Keratinocyte (primary cell): ENCODE measurements around the gene SNX15. TPM values are rescaled to one million over a fixed set of nuclear protein-coding genes. Genes with fewer than 3 reads are reported as not detected.

Experiments
- DNase-seq: peaks from one replicate; pipeline ENCODE4 v3.0.0-alpha.2; 2011; ENCODE audit warnings: low read depth, missing footprints, low spot score
- FAIRE-seq: peaks from 2 replicates; lab custom pipeline; 2011; peaks lifted over from hg19 to GRCh38; lab: Jason Lieb, UNC
- H2AFZ ChIP-seq: 2 replicates; pipeline ENCODE4 v1.6.0; 2012; ENCODE audit warnings: low read length, control low read depth, inconsistent platforms; ENCODE audit not compliant: control insufficient read depth
- H3K27ac ChIP-seq: 2 replicates; pipeline ENCODE4 v1.5.1; 2011; ENCODE audit warnings: low read length; ENCODE audit not compliant: control insufficient read depth, insufficient read depth
- H3K27me3 ChIP-seq: 3 replicates; pipeline ENCODE4 v1.6.0; 2011; ENCODE audit warnings: low read length; ENCODE audit not compliant: control insufficient read depth, insufficient read depth; ENCODE audit errors: extremely low read depth
- H3K36me3 ChIP-seq, 2 experiments: 2 replicates in 1 of 2; 3 replicates in 1 of 2; pipeline ENCODE4 v1.5.1; 2011; ENCODE audit warnings: low read length in 2 of 2, mild to moderate bottlenecking in 1 of 2; ENCODE audit not compliant: control insufficient read depth in 2 of 2, insufficient read depth in 2 of 2; ENCODE audit errors: extremely low read depth in 1 of 2
- H3K4me1 ChIP-seq: 3 replicates; pipeline ENCODE4 v1.5.1; 2011; ENCODE audit warnings: low read length; ENCODE audit not compliant: control insufficient read depth, insufficient read depth; ENCODE audit errors: extremely low read depth
- H3K4me2 ChIP-seq: 3 replicates; pipeline ENCODE4 v1.6.0; 2011; ENCODE audit warnings: low read depth, low read length; ENCODE audit not compliant: control insufficient read depth, insufficient read depth; ENCODE audit errors: extremely low read depth
- H3K4me3 ChIP-seq, 3 experiments: fragments of 200-600 bp in 1 of 3; sonication (generic) in 1 of 3; 2 replicates in 2 of 3; 3 replicates in 1 of 3; pipeline ENCODE4 v1.5.1; 2011 to 2016; ENCODE audit warnings: low read length in 3 of 3, mild to moderate bottlenecking in 3 of 3, control low read depth in 2 of 3, inconsistent platforms in 1 of 3, low read depth in 1 of 3, mixed read lengths in 1 of 3, mixed run types in 1 of 3, moderate library complexity in 1 of 3; ENCODE audit not compliant: control insufficient read depth in 2 of 3, insufficient read depth in 2 of 3; ENCODE audit errors: extremely low read depth in 1 of 3
- H3K79me2 ChIP-seq: 2 replicates; pipeline ENCODE4 v1.6.0; 2012; ENCODE audit warnings: low read length; ENCODE audit not compliant: control insufficient read depth, insufficient read depth
- H3K9ac ChIP-seq: 3 replicates; pipeline ENCODE4 v1.6.0; 2011; ENCODE audit warnings: low read length; ENCODE audit not compliant: control insufficient read depth, insufficient read depth; ENCODE audit errors: extremely low read depth
- H3K9me1 ChIP-seq: 3 replicates; pipeline ENCODE4 v1.6.0; 2011; ENCODE audit warnings: low read length; ENCODE audit not compliant: control insufficient read depth, insufficient read depth; ENCODE audit errors: extremely low read depth
- H3K9me3 ChIP-seq: 2 replicates; pipeline ENCODE4 v1.5.1; 2012; ENCODE audit warnings: low read depth, low read length; ENCODE audit not compliant: control insufficient read depth
- H4K20me1 ChIP-seq: 3 replicates; pipeline ENCODE4 v1.6.0; 2011; ENCODE audit warnings: low read length; ENCODE audit not compliant: control insufficient read depth, insufficient read depth; ENCODE audit errors: extremely low read depth
- EZH2 ChIP-seq: IDR thresholded peaks from one replicate; pipeline ENCODE4 v1.6.1; 2012; ENCODE audit warnings: inconsistent platforms, mild to moderate bottlenecking, low read length, moderate library complexity
- dilution Hi-C: fragments of 300-500 bp; cut with MboI; formaldehyde crosslinking; loops from one replicate; pipeline ENCODE4 v1.7.0; 2020; ENCODE audit warnings: low sequenced_read_pairs; ENCODE audit not compliant: extremely low pct_ligation_motif_present
- polyA plus RNA-seq, 5 experiments: library from polyadenylated mRNA; depleted of rRNA in 3 of 5; stranded (reverse) in 3 of 5; stranded (forward) in 1 of 5; unstranded in 1 of 5; fragments of >200 nt; gene quantifications; 1 replicate in 1 of 5; 2 replicates in 3 of 5; 3 replicates in 1 of 5; pipeline versions ENCODE4 v1.2.1 to v1.2.3, GENCODE V29; 2011 to 2012; ENCODE audit warnings: missing spikeins in 2 of 5, low read depth in 1 of 5, low replicate concordance in 1 of 5
- TF ChIP-seq, protein P1 (sequence below), 3 experiments: IDR thresholded peaks in 1 of 3; conservative IDR thresholded peaks in 1 of 3; optimal IDR thresholded peaks in 1 of 3; 2 replicates in 2 of 3; 3 replicates in 1 of 3; pipeline versions ENCODE3 to v1.5.1; 2011; ENCODE audit warnings: low read length in 3 of 3, mild to moderate bottlenecking in 3 of 3, moderate library complexity in 2 of 3, control low read depth in 1 of 3, inconsistent platforms in 1 of 3; ENCODE audit not compliant: insufficient read depth in 2 of 3; ENCODE audit errors: extremely low read depth in 1 of 3

SNX15 gene
- polyA plus RNA-seq, 1 donor (not counting 4 experiments of a cell fraction or from before 2014, with no cell fraction given): 1.8 TPM

DNA sequence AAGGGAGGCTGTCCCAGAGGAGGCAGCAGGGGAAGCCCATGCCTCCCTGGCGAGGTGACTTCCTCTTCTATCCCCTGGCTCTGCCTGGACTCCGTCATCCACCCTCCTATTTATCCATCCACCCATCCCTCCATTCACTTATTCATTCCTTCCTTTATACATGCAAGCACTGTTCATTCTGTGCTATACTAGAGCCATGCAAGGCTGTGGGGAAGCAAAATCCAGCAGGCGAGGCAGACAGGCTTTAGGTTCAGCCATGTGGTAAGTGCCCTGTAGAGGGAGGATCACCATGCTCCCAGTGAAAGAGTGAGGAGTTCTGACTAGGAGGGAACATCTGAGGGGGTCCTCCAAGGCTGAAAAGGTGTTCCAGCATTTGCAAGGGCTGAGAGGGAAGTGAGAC lies 32.3 kb downstream of the SNX15 start:
- Histone ChIP-seq H3K4me1 (no peaks in the 10 kb centered on the region), H3K4me2 (no peak overlapping the region), H2AFZ (no peak overlapping the region), H3K27ac (no peak overlapping the region), H3K9ac (no peak overlapping the region), H3K79me2 (no peaks in the 10 kb centered on the region), H3K4me3 (no peak overlapping the region), H4K20me1 (no peaks in the 10 kb centered on the region), H3K36me3 (no peaks in the 10 kb centered on the region), H3K9me1 (no peaks in the 10 kb centered on the region), H3K9me3 (no peaks in the 10 kb centered on the region), H3K27me3 (peaks cover under 1% of the 10 kb centered on the region)
- DNase-seq (no peak), FAIRE-seq (no peak)
- dilution Hi-C loops: no loop called here
- no peak for TF ChIP-seq EZH2
- TF ChIP-seq, protein P1, sequence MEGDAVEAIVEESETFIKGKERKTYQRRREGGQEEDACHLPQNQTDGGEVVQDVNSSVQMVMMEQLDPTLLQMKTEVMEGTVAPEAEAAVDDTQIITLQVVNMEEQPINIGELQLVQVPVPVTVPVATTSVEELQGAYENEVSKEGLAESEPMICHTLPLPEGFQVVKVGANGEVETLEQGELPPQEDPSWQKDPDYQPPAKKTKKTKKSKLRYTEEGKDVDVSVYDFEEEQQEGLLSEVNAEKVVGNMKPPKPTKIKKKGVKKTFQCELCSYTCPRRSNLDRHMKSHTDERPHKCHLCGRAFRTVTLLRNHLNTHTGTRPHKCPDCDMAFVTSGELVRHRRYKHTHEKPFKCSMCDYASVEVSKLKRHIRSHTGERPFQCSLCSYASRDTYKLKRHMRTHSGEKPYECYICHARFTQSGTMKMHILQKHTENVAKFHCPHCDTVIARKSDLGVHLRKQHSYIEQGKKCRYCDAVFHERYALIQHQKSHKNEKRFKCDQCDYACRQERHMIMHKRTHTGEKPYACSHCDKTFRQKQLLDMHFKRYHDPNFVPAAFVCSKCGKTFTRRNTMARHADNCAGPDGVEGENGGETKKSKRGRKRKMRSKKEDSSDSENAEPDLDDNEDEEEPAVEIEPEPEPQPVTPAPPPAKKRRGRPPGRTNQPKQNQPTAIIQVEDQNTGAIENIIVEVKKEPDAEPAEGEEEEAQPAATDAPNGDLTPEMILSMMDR (optimal IDR thresholded peaks at IDR 0.05 in 1 of 3, IDR thresholded peaks at IDR 0.05 in 1 of 3, conservative IDR thresholded peaks at IDR 0.05 in 1 of 3; ENCODE audit: extremely low read depth in 1 of 3, insufficient read depth in 2 of 3, low read length in 3 of 3): no peak

DNA sequence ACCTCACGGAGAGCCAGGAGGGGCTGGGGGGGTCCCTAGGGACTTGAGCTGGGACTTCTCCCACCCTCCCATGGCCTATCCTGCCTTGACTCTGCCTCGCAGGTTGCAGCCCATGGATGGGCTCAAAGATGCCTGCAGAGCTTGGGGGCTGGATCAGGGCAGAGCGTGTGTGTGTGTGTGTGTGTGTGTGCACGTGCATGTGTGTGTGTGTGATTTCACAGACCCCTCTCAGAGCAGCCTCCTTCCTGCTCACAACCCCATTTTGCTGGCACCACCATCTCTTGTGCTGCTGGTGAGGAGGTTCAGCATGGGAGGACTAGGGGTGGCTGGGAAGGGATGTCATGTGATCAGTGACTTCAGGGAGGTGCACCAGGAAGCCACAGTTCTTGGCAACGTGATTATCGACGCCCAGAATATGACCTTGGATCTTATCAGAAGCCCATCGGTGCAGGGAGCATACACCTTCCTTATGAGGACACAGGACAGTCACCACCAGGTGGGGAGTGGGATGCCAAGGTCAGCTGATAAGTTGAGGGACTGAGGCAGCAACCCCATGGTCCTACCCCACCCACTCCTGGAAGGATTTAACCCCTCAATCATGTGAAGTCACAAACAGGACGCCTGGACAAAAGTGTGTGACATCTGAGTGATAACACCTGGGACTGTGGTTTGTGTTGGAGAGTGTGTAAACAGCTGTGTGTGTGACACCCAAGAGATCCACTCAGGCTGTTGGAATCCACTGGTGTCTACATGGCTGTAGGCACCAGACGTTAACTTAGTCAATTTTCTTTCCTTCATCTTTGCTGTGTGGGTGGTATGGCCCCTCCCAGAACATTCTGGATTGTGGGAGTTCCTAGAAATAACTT lies 33.0 kb downstream of the SNX15 start:
- Histone ChIP-seq H3K9ac (no peak overlapping the region), H3K4me2 (no peak overlapping the region), H3K4me1 (no peaks in the 10 kb centered on the region), H3K27ac (no peak overlapping the region), H4K20me1 (no peaks in the 10 kb centered on the region), H2AFZ (no peak overlapping the region), H3K27me3 (no peaks in the 10 kb centered on the region), H3K9me1 (no peaks in the 10 kb centered on the region), H3K4me3 (no peak overlapping the region), H3K36me3 (no peaks in the 10 kb centered on the region), H3K9me3 (no peaks in the 10 kb centered on the region), H3K79me2 (no peaks in the 10 kb centered on the region)
- DNase-seq (no peak), FAIRE-seq (no peak)
- TF ChIP-seq, protein P1 (optimal IDR thresholded peaks at IDR 0.05 in 1 of 3, IDR thresholded peaks at IDR 0.05 in 1 of 3, conservative IDR thresholded peaks at IDR 0.05 in 1 of 3; ENCODE audit: extremely low read depth in 1 of 3, insufficient read depth in 2 of 3, low read length in 3 of 3): no peak
- TF ChIP-seq EZH2: no peak
- dilution Hi-C loops: no loop called here
